HuH-7.5 (cell line): Measurements from ENCODE around the gene ZMYND11.
A peak's percentile ranks its signal among the peaks of the same experiment; 100 is the strongest.
"Not testable (repeated sequence)": the region's sequence is repeated elsewhere in the genome, so short reads cannot be mapped to it uniquely, and the experiment has no call there.

Source experiments
- DNase-seq: peaks from one replicate; pipeline ENCODE4 v3.0.0; 2011; ENCODE audit warnings: low spot score

Gene ZMYND11

DNA sequence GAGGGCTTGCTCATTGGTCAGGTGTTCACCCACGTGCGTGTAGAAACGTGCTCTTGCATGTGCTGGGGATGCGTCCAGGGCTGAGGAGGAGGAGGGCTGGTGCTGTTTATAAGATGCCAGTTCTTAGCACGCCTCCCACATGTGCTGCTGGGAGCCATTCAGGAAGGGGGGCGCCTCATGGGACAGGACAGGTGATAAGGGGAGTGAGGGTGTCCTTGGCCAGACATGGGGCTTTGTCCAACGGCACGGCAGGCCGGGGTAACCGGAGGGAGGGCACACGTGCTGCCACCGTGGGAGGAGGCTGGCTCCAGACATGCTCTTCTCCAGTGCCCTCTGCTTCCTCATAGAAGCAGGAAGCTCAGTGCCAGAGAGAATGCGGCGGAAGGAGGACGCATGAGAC is 150.0 kb downstream of the ZMYND11 start:
- DNase-seq, result no peak

DNA sequence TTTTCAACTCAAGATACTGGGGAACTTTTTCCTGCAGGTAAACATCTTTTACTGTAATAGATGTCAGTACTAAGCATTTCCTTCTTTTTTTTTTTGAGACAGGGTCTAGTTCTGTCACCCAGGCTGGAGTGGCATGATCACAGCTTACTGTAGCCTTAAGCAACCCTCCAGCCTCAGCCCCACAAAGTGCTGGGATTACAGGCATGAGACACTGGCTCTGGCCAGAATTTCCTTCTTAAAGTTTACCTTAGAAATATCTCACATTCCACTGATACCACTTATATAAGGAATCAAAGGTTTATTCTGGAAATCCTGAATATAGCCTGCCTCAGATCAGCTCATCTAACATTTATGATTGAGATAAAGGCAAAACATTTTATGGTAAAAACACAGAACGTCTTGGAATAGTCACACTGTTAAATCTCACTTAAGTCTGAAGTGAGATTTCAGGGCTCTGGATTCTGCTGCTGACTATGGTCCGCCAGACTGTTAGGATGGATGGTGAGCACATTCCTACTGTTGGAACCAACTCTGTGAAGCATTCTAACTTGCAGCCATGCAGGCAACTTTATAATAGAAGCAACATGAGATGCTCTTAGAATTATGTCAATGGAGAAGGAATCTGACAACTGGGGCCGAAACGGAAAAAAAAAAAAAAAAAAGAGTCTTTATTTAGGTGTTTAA is 151.9 kb downstream of the ZMYND11 start:
- no peak for DNase-seq

DNA sequence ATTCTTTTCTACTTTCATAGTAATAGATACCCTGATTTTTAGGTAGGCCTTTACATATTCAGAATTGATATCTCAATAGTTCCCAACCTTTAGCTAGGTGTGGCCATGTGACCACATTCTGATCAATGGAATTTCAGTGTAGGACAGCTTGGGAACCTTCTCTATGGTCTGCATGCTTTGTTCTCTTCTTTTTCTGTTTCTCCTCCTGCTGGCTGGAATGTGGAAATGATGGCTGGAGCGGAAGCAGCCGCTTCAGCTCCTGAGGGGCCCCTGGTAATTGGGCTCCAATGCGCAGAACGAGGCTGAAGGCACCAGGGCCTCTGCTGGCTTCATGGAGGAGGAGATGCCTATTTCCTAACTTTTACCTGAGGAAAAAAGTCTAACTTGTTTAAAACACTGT is 152.6 kb downstream of the ZMYND11 start:
- peak; percentile 61 for DNase-seq

DNA sequence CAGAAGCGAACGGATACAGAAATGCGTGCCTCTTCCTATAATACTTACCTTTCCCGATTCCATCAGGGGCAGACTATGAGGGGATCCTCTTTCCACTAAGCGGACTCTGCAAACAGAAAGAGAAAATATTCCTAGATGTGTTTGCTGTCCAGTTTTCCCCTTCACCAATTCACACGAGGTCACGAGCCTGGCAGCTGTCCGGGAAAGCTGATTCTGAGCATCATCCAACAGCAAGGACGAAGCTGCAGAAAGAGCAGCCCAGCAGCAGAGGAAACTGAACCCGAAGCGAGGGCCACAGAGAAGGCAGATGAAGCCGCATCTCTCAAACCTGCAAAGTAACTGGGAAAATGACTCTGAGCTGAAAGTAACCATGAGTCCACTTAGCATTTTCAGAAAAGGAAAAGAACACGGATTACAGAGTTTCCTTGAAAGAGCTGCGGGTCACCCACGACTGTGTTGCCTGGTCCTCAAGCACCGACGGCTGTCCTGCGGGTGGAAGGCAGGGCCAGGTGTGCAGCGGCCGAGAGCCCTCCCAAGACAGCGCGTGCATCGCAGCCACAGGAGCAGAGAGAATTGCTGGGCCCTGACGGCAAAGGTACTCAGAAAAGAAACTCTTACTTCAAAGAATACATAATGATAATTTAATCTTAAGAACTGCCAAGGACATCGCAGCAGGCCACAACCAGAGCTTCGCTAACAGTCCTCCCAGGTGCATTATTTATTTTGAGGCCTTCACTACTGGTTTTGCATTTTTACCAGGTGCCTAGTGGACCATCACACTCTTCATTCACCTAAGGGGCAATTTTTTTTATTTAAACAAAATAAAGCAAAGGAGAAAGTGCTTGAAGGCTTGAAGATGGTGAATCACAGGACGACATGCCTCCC is 153.3 kb downstream of the ZMYND11 start:
- DNase-seq, result no peak

DNA sequence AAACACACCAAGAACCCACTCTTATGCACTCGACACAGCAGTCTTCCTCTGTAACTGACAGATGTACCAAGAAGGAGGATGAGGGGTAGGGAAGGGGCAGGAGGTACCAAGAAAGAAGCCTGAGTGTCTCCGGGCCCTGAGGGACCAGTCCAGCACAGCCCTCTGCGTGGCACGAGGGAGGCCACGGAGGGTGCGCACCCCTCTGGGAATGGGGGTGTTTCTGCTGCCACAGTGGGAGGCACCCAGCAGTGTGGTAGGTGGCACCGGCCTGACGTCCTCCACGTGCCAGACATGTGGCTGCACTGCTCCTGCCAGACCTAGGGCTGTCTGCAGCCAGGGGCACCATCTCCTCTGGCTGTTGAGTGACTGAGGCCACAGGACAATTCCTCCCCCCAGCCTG is 154.3 kb downstream of the ZMYND11 start:
- no peak for DNase-seq

DNA sequence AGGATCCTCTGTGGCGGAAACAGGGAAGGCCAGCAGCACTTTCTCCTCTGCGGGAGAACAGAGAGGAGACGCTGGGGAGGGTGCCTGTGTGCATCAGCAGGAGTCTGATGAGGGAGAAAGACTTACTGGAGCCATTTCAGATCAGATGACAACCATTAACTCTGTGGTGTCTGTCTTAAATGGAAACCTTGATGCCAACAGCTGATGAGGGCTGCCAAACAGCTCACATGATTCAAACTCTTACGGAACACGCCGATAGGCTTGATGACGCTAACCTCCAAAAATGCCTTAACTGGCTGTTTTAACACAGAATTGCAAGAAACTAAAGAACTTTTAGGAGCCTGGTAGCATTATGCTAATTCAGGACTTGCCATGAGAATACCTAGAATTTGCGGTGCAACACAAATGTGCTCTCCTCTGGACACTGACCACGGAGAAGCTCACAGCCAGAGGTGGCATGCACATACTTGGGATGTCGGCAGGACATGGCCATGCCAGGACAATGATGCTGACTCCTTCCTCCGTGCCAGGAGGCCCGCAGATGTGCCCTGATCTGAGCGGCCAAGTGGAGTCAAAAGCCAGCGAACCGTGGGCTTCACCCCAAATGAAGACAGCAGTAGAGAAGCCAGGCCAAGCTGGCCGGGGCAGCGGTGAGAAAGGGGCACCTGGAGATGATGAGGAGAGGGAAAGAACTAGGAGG is 154.9 kb downstream of the ZMYND11 start:
- DNase-seq, result no peak

DNA sequence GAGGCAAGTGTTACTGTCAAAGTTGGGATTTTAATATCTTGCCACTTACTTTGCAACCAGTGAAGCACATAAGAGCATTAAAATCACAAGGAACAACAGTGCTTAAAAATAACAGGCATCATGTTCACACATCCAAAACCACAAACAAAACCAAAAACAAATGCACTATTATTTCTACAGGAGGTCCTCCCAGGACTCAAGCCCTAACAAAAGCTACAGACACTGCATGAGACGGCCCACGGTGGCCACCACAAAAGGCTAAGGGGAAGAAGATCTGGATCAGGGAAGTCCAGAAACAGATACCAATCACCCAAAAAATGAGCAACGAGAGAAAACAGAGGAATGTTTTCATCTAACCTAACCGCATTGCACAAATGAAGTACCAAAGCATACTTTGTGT is 158.4 kb downstream of the ZMYND11 start:
- no peak for DNase-seq

DNA sequence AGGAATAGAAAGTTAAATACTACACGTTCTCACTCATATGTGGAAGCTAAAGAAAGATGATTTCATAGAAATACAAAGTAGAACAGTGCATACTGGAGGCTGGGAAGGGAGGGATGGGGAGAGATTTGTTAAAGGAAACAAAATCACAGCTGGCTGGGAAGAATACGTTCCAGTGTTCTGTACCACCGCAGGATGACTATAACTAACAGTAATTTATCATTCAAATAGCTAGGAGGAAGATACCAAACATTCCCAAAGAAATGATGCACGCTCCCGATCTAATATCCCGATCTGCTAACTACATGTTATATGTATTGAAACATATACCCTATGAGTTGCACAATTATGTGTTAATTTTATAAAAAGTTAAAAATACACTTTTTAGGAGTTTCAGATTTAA is 162.3 kb downstream of the ZMYND11 start:
- DNase-seq, result no peak

DNA sequence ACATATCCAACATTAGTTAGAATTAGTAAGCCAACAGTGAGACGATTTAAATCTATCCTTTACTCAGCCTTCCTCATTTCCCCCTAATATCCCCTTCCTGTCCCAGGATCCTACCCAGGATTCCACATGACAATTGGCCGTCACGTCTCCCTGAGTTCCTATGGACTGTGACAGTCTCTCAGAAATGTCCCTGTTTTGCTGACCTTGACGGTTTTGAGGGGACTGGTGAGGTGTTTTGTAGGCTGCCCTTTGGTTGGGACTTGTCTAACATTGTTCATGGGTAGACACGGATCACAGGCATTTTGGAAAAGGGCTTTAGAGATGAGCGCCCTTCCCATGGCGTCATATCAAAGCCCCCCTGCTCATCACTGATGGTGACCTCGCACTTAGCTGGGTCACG is 162.8 kb downstream of the ZMYND11 start:
- no peak for DNase-seq

DNA sequence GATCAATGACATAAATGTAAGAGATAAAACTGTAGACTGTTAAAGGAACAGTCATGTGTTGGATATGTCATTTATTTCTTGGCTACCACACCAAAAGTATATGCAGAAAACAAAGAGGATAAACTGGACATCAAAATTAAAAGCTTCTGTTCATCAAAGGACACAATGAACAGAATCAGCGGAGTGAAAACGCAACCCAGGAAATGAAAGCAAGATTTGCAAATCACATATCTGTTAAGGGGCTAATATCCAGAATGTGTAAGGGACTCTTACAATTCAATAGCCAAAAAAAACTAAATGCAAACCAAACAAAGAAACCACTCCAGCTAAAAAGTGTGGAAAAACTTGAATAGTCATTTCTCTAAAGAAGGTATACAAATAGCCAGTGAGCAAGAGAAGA is 164.3 kb downstream of the ZMYND11 start:
- no peak for DNase-seq

DNA sequence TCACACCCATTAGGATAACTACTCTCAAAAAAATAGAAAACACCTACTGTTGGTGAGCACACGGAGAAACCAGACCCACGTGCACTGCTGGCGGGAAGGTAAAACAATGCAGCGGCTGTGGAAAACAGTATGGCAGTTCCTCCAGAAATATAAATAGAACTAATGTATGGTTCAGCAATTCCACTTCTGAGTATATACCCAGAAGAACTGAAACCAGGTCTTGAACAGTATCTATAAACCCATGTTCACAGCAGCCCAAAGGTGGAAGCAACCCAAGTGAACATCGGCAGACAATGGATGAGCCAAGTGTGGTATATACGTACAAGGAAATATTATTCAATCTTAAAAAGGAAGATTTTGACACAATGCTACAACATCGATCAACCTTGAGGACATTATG is 164.7 kb downstream of the ZMYND11 start:
- no peak for DNase-seq

DNA sequence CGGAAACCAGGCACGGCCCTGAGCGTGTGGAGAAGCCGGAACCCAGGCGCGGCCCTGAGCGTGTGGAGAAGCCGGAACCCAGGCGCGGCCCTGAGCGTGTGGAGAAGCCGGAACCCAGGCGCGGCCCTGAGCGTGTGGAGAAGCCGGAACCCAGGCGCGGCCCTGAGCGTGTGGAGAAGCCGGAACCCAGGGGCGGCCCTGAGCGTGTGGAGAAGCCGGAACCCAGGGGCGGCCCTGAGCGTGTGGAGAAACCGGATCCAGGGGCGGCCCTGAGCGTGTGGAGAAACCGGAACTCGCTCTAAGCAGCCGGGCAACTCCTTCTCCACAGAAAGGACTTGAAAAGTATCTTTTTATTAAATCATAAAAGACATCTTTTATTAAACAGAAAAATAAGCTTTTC is 165.3 kb downstream of the ZMYND11 start:
- DNase-seq, result not testable (repeated sequence)

DNA sequence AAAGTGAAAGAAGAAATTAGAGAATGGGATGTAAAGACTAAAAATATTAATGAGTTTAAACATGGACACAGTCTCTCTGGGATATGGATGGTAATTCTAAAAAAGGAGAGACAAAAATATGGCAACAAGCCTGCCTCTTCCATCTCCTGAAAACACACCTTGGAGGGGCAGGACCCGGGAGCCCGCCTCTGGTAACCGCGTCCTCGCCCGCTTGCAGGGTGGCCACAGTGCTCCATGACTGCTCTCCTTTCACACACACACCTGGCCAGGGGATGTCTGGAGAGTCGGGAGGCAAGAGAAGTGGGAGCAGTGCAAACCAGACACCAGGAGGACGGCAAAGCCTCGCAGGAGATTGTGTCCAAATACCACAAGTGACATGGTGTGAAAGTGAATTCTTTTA is 166.3 kb downstream of the ZMYND11 start:
- DNase-seq, result no peak
